Testis (tissue), 2 donors: Measurements from ENCODE around the gene MGAT5B.

Source experiments
- CTCF ChIP-seq, 3 experiments: fragments of 450-650 bp in 2 of 3; fragments of 200-600 bp in 1 of 3; sonication (generic) in 1 of 3; IDR thresholded peaks; one replicate each; pipeline ENCODE4 v1.5.1; 2016 to 2019; ENCODE audit warnings: antibody characterized with exemption in 3 of 3, mild to moderate bottlenecking in 2 of 3, moderate library complexity in 1 of 3
- POLR2A ChIP-seq: fragments of 450-650 bp; IDR thresholded peaks from one replicate; pipeline ENCODE4 v1.6.1; 2017; ENCODE audit warnings: antibody characterized with exemption, mild to moderate bottlenecking, moderate library complexity

- TF ChIP-seq CTCF (IDR thresholded peaks at IDR 0.05), result no peak
- no peak for TF ChIP-seq POLR2A
These were observed 22.6 kb upstream of the MGAT5B start for GRCh38 chr17:76845541-76846017.
